Stimulated activated CD8-positive, alpha-beta memory T cell treated with anti-CD3 and anti-CD28 coated beads, Interleukin-7, amount 100 ng/mL, for 24 hours (primary cell): Measurements from ENCODE around the gene DDTL.
"Not testable (repeated sequence)": the region's sequence is repeated elsewhere in the genome, so short reads cannot be mapped to it uniquely, and the experiment has no call there.

Source experiments
- DNase-seq: peaks from one replicate; pipeline ENCODE4 v3.0.0-alpha.2; 2020; ENCODE audit warnings: low read depth

Gene DDTL

GRCh38 chr22:23966568-23966967 lies at the start of gene DDTL:
TSS of gene DDTL (plus strand) at chr22:23966888. CDS start at chr22:23966915, 27 bp downstream.
- DNase-seq: not testable (repeated sequence)

- not testable (repeated sequence) for DNase-seq
Observed at GRCh38 chr22:23920267-23920611, 46.4 kb upstream of the DDTL start.

GRCh38 chr22:23921586-23922201 lies 45.0 kb upstream of the DDTL start:
- not testable (repeated sequence) for DNase-seq

- no peak for DNase-seq
Observed at GRCh38 chr22:23922921-23923320, 43.8 kb upstream of the DDTL start.

- no peak for DNase-seq
Observed at GRCh38 chr22:23925020-23925606, 41.6 kb upstream of the DDTL start.

- DNase-seq: no peak
Observed at GRCh38 chr22:23926561-23926960, 40.1 kb upstream of the DDTL start.

- no peak for DNase-seq
Observed at GRCh38 chr22:23938328-23939016, 28.2 kb upstream of the DDTL start.

- no peak for DNase-seq
Observed at GRCh38 chr22:23939017-23939357, 27.7 kb upstream of the DDTL start.

GRCh38 chr22:23940166-23940565 lies 26.5 kb upstream of the DDTL start:
- not testable (repeated sequence) for DNase-seq

GRCh38 chr22:23947391-23947790 lies 19.3 kb upstream of the DDTL start:
- not testable (repeated sequence) for DNase-seq

- not testable (repeated sequence) for DNase-seq
Observed at GRCh38 chr22:23949764-23950163, 16.9 kb upstream of the DDTL start.

- not testable (repeated sequence) for DNase-seq
Observed at GRCh38 chr22:23951383-23951782, 15.3 kb upstream of the DDTL start.

GRCh38 chr22:23952794-23953405 lies 13.8 kb upstream of the DDTL start:
- DNase-seq: not testable (repeated sequence)

GRCh38 chr22:23953485-23953884 lies 13.2 kb upstream of the DDTL start:
- DNase-seq: not testable (repeated sequence)

GRCh38 chr22:23954193-23954990 lies 12.3 kb upstream of the DDTL start:
- DNase-seq: not testable (repeated sequence)

- not testable (repeated sequence) for DNase-seq
Observed at GRCh38 chr22:23954991-23955305, 11.7 kb upstream of the DDTL start.

- not testable (repeated sequence) for DNase-seq
Observed at GRCh38 chr22:23955886-23956285, 10.8 kb upstream of the DDTL start.

- peak; percentile 70 for DNase-seq
Observed at GRCh38 chr22:23956301-23956900, 10.3 kb upstream of the DDTL start.

- not testable (repeated sequence) for DNase-seq
Observed at GRCh38 chr22:23961084-23961771, 5.5 kb upstream of the DDTL start, which contains the start of gene GSTT2B. TSS of gene GSTT2B (minus strand) at chr22:23961195. CDS start at chr22:23961131, 64 bp downstream.

- not testable (repeated sequence) for DNase-seq
Observed at GRCh38 chr22:23966094-23966493, 594 bp upstream of the DDTL start.

GRCh38 chr22:23969071-23969470 lies 2.4 kb downstream of the DDTL start:
- DNase-seq: no peak
